Measurements from ENCODE around the gene DIS3L2.

DNA sequence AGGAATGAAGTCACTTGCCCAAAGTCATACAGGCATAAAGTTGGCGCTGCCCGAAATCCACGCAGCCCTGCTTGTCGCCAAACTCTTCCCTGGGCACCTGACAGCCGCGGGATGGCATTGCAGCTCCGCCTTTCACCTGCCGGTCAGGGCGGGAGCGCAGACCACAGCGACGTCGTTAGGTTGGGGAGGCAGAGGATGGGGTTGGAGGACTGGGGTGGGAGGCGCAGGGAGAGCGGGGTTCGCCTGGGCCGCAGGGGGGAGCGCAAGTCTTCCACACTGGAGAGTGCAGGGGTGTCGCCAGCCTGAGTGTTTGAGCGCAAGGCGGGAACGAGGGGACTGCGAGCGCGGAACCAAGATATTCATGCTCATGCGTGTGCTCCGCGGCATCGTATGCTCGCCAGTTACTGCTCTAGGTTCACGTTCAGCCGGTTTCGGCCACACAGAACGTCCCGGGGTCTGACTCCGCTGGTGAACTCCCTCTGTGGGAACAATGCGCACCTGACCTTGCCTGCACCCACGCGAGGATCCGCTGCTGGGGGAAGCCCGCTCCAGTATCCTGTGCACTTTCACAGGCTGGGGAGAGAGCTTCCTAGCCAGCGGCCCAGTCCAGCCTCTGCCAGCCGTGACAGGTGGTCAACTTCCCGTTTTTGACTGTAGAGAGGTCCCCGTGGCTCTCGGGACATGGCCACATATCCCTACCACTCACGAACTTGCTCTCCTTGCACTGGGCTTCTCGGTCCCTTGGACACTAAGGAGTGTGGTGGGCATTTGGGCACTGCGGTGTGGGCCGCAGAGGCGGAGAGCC, 34.5 kb upstream of the DIS3L2 start:
- TF ChIP-seq ZC3H10 (CRISPR knock-in tag; IDR thresholded peaks at IDR 0.05) = no peak
- TF ChIP-seq, protein P1, sequence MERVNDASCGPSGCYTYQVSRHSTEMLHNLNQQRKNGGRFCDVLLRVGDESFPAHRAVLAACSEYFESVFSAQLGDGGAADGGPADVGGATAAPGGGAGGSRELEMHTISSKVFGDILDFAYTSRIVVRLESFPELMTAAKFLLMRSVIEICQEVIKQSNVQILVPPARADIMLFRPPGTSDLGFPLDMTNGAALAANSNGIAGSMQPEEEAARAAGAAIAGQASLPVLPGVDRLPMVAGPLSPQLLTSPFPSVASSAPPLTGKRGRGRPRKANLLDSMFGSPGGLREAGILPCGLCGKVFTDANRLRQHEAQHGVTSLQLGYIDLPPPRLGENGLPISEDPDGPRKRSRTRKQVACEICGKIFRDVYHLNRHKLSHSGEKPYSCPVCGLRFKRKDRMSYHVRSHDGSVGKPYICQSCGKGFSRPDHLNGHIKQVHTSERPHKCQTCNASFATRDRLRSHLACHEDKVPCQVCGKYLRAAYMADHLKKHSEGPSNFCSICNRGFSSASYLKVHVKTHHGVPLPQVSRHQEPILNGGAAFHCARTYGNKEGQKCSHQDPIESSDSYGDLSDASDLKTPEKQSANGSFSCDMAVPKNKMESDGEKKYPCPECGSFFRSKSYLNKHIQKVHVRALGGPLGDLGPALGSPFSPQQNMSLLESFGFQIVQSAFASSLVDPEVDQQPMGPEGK (CRISPR knock-in tag; IDR thresholded peaks at IDR 0.05; ENCODE audit: borderline replicate concordance) = no peak
- TF ChIP-seq ZFP3 (CRISPR knock-in tag; IDR thresholded peaks at IDR 0.05) = no peak

Data from SK-N-SH treated with all-trans-retinoic acid at 6 μM for 48 hours (cell line).